Activated gamma-delta T cell (primary cell): ENCODE results near the gene DNAH8.

Source experiments
- DNase-seq: peaks from one replicate; lab custom pipeline; 2025; lab: John Stamatoyannopoulos, UW

Gene DNAH8

DNA sequence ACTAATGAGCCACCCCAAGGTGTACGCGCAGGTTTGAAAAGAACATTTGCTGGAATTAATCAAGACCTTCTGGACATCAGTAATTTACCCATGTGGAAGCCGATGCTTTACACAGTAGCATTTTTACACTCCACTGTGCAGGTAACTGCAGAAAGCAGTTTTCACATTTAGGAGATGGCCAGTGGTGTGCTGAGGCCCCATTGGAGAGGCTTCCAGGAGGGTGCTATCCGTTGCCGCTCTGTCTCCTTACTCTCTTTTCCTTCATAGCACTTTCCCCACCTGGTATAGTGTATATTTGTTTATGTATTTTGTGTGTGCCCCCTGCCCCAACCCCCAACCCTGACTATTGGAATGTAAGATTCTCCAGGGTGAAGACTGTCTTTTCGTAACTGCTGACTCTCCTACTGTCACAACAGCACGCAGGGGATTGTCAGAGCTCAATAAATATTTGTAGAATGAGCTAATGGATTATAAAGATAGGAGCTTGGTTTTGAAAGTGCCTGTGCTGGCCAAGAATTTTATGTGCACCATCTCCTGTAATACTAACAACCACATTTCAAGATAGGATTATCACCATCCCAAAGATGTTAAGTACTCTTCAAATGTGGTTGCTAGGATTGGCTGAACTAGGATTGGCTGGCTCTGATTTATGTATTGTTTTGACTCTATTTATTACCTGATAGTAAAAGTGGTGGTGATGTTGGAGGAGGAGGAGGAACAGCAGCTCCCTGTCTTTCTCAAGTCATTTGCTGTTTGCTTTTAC, 259.5 kb downstream of the DNAH8 start:
- DNase-seq: no peak

DNA sequence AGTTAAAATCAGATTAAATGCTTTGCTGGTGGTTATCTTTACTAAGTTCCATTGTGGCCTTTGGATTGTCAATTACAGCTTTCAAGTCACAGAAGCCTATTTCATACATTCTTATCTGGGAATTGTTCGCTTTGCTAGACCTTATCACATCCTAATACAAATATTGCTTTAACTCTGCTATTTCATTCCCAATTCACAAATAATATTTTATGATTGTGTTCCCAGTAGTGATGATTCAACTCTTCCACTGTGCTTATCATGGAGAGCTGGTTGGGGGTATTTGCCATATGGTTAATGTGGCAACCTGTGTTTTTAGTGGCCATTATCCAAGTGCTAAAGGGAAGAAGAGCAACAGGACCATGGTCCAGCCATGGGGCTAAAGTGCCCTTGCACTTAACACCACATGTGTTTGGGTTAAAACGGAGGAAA, 260.5 kb downstream of the DNAH8 start:
- no peak for DNase-seq

DNA sequence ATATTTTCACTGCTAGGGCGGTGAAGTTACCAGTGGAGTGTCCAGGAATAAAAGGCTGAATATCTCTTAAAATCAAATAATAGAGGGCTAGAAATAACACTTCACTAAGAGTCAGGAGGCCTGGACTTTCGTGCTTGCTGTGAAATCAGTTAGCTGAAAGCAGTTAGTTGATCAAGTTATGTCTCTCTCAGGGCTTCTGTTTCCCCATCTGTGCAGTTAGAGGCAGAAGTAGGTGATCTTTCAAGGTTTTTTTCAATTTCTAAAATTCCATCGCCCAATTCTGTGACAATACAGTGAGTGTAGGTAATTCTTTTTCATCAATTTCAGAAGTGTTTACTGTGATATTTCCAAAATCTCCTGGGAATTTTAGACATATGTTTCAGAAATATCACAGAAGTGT, 260.9 kb downstream of the DNAH8 start:
- DNase-seq: no peak

DNA sequence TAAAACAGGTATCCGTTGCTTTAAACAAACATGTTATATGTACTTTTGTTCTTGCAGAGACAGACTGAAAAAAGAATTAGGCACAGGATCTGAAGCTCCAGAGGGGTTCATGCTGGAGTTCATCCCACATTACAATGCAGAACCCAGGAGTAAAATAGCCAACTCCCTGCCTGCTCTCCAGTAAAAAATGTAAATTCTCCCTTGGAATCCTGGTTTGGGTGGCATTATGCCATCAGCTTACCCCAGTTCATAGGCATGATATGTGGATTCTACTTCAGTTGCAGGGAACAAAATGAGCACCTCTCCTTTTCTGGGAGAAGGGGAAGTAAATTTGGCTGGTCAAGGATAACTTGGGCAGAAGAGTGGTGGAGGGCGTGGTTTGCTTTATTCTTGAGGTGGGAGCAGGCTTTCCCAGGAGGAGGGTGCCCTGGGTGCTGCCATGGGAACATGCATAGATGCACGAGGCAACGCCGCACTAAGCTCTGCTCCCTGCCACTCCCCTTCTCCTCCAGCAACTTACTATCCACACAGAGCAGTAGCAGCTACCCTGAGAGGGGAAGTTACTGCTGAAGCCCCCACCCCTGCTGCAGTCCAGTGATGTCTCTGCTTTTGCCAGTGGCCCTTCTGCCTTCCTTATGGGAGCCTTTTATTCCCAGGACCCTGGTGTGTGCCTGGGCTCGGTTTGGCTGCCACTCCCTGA, 261.8 kb downstream of the DNAH8 start:
- no peak for DNase-seq

DNA sequence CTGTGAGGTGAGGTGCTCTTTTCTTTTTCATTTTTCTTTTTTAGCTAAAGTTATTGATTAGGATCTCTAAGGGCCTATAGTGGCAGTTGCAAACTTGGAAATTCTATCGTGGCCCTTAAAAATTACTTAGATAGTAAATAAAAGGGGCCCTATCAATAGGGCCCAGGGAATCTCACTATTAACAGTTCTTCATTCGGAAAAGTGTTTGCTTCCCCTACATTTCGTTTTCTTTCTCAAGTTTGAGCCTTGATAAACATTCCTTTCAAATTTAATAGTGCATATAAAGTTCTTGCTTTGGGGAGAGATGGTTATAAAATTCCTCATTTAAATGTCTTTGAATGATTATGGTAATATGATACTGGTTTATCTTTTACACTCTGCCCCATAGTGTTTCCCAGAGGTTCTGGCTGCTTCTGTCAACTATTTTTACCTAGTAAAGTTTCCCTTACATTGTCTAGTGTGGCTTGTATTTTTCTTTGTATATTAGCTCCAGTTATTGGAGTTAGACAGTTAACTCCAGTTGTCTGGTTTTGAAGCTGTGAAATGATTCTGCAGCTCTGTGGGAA, 263.1 kb downstream of the DNAH8 start:
- DNase-seq: no peak

DNA sequence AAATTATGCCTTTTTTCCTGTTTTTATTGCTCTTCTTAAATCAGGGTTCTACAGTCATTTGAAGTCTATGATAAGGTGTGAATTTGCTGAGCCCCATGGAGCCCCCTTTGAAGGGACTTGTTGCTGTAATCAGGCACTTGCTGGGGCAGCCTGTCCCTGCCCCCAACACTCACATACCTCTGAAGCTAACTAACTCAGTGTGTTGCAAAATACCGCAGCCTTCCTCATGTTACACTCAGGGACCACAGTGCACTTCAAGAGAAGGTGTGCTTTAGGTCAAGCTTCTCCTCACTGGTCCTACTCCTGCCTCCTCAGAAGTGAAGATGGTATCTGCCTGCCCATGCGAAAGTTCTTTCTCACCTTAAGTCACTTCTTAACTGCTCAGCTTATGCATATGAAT, 267.4 kb downstream of the DNAH8 start:
- no peak for DNase-seq

DNA sequence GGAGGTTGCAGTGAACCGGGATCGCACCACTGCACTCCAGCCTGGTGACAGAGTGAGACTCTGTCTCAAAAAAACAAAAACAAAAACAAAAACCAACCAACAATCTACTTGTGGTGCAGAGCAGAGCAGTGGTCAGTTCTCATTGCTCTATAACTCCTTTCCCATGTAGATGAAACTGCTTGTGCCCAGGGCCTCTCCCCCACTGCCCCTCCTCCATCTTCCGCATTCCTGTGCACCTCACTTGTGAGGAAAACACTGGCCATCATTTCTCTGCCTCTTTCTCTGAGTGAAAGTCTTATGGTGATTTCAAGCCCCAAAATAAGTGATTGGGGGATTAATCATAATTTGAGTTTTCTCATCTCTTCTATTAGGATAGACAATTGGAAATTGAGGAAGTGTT, 269.6 kb downstream of the DNAH8 start:
- DNase-seq: no peak

DNA sequence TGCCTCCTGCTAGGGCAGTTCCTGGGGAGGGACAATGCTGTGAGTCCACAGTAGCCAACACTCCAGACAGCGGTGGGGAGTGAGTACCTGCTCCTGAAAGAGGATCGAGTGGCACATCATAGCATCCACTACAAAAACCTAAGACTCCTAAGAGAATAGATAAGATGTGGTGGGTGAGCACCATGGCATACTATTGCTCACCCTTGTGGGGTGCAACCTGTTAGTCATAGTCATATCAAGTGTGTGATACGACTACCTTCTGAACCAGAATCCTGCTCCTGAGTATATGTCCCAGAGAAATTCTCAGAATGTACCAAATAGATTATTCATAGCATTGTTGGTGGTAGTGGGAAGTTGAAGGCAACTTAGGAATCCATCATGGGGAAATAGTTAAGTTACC, 270.7 kb downstream of the DNAH8 start:
- DNase-seq: no peak

DNA sequence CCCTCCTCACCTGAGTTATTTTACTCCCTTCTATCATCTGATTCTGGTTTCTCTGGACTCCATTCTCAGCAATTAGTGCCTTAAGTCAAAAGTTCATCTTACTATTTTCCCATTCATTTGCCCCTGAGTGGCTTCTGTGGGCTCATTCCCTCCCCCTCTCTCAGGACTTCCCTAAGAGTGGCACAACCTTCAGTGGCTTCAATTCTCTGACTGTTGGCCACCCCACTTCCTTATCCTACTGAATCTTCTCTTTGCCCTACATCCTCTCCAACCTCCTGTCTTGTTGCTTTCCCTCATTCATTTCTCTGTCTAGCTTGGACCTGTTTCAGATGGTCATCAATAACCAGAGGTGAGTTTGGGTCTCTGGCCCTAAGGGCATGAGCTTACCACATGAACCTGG, 272.4 kb downstream of the DNAH8 start:
- DNase-seq: no peak

DNA sequence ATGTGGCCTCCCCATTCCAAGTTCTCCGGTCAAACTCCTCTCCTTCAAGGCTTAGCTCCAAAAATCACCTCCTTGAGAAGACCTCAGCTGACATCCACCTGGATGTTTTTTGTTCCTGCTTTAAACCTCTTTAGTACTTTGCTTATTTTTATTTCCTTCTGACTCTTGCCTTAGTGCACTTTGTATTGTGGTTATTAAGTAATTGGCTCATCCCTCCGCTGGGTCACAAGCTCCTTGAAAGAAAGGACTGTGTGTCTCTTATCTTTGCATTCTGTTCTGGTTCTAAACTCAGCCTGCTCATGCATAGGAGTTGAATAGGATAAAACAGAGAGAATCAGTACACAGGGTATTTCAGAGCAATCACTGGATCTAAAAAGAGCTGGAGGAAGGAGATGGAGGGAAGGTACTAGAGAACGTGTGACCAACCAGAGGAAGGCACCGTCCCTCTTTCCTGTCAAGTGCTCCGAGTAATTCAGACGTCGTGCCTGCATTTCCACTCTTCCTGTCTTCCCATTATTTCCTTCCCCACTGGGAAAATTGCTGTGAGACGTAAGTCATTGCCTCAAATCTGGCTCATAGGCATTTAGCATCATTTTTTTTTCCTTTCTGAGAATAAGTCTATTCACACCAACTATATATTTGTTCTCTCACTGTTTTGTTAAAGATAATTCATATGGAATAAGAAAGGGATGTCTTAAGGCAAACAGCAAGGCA, 273.8 kb downstream of the DNAH8 start:
- no peak for DNase-seq

DNA sequence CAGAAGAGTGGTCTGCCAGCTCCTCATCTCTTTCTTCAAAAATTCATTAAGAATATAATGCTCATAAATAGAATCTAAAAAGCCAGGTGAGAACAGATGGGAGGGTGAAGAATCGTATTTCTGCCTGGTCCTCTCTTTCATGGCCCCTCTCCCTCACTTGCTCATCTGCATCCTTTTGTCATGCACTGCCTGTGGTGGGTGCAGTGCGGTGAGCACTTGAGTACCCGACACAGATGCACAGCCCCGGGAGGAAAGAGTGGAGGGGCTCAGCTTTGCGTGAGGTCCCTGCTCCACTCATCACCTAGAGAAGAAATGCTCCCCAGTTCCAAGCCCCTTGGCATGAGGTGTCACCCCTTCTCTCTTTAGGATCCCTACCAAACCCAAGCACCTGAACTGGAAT, 275.4 kb downstream of the DNAH8 start:
- DNase-seq: no peak

DNA sequence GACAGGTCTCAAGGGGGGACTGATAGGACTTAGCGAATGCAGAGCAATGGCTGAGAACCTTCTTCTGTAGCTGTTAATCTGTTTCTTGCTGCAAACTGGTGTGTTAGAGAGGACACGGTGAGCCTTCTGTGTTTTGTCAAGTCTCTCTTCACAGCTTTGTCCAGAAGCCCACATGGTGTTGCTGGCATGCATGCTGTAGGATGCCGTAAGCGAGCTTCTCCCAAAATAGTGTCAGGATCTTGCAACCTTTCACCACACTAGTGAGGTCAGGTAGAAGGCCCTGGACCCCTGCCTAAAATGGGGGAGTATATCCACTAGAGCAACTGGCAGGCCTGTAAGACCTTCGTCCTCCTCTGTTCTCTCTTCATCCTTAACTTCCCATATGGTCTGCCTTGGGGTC, 281.6 kb downstream of the DNAH8 start:
- no peak for DNase-seq

DNA sequence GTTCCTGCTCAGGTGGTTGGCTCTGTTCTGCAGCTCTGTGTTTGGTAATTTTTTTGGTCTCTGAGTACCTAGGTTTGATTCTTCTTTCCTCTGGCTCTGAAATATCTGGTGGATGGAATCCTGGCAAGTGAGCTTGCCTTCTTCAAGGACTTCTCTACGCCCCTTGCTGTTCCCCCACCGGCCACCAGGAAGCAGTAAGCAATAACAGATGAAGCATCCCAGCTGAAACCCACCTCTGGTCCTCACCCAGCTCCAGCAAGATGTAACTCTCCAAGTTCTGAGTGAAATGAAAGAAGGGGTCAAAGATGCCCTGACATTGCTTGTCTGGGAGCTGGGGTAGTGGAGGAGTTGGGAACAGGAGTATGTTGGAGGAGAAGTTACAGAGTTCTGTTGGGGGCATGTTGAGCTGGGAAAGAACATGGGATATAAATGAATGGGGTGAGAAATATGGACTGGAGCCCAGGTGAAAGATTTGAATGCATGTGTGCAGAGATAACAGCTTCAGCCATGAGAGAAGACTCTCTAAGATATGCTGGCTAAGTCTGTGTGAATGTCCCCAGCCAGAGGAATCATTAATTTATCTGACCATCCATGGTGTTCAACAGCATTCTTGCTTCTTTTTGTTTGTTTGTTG, 282.1 kb downstream of the DNAH8 start:
- DNase-seq: no peak

DNA sequence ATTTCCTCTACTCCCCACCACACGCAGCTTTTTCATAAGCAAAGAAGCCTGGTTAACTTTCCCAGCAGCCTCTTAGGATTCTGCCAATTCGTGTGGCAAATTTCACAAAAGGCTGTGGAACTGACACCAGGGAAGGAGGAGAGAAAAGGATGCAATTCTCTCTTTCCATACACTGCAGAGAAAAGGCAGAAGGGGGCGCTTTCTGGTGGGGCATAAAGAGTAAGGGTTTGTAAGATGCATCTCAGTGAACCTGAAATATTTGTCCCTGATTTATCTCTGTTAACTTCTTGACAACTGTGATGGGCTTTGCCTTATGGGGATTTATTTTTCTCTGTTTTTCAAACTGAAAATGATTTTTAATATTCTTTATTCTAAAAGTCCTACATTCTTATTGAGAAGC, 288.0 kb downstream of the DNAH8 start:
- DNase-seq: no peak

DNA sequence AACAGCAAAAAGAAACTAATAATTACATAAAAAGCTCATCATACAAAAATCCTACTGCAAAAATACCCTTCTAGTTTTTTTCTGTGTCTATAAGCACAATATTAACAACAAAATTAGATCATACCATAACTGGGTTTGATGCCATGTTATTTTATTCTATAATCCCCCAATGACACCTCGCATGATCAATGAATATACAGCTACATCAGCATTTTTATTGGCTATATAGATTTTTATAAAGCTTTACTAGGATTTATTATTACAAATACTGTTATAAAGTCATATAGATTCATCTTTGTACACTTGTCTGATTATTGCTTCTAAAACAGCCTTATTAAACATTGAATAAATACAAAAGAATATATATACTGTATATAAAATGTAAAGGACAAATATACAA, 288.4 kb downstream of the DNAH8 start:
- DNase-seq: no peak

DNA sequence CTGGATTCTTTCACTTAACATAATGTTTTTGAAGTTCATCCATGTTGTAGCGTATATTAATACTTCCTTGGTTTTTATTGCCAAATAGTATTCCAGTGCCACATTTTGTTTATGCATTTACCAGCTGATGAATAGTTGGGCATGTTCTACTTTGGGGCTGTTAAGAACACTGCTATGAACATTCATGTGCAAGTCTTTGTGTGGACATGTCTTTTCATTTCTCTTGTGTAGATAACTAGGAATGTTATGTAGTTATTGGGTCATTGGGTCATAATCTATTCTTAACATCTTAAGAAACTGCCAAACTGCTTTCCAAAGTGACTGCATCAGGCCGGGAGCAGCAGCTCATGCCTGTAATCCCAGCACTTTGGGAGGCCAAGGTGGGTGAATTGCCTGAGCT, 289.7 kb downstream of the DNAH8 start:
- DNase-seq: no peak

DNA sequence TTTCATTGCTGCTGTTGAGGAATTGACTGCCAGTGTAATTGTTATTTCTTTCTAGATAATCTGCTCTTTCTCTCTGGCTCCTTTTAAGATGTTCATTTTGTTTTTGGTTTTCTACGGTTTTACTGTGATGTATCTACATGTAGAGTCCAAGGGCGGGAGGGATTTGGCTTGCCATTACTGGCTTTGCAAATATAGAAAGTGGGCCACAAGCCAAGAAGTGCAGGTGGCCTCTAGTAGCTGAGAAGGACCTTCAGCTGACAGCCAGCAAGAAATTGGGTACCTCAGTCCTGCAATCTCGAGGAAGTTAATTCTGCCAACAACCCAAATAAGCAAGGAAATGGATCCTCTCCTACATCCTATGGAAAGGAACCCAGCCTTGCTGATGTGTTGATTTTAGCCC, 290.7 kb downstream of the DNAH8 start:
- no peak for DNase-seq

DNA sequence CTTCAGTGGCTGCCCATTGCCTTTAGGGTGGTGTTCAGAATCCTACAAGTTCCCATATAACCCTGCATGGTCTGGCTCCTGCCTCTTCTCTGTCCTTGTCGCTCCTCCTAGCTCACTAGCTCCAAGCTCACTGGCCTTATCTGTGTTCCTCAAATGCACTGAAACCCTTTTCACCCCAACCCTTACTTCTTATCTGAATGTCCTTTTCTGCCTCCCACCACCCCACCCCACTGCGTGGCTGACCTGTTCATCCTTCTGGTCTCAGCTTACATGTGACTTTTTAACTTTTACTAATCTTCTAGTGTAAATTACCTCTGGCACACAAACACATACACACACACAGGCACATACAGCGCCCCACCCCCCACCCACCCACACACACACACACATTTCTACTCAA, 292.5 kb downstream of the DNAH8 start:
- DNase-seq: no peak

DNA sequence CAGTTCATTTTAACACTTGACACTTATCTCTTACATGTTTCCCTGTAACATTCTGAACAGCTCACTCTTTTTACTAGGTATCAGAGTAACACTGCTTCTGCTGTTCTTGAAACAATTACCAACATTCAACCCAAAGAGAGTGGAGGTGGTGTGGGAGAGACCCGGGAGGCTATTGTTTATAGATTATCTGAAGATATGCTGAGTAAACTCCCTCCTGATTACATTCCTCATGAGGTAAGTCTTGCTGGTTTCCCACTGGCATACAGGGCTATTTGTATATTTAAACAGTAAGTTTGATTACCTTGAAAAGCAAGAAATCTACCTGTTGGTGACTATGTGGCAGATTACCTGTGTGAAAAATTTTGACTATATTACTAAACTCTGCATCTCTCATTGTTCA, 293.6 kb downstream of the DNAH8 start:
- DNase-seq: no peak

DNA sequence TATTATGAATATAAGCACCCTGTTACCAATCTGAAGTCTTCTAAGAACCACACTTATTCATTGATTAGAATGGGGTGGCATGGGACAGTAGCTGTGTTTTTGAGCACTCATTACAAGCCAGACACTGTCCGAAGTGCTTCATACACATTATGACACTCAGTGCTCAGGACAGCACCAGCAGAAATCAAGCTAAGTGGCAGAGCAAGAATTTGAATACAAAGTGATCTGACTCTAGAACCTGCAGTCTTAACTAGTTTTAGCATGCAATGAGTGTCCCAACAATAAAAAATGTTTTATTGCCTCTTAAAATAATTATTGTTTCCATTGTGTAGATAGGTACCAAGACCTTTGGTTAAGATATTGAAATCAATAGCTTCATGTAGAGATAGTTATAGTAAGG, 294.4 kb downstream of the DNAH8 start:
- DNase-seq: no peak

DNA sequence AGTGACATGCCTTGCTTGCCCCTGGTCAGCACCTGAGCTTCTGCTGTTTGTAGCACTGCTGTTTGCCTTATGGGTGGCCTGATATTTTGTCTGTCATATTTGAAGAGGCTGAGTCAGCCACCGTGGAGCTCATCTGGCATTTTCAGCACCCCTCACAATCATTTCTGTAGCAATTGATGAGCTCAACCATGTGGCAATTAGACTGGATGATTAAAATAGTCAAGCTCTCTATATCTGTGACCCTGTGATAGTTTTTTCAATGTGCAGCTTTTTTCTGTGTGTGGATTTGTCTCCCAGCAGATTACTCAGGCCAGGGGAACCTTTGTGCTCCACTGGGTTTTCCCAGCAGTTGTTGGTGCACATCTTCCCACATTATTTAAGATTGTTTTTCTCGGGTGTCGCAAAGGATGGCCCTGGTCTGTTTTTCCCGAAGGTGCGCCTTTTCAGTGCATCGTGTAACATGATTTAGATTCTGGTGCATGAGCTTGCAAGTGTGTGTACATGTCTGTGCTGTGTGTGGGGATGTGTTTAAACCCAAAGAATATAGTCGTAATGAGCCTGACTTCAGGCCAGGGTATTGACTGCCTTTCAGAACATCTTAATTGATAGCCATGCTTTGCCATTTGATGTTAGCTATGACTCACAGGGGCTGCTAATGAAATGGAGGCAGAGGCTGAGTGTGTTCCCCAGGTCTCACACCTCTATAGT, 301.9 kb downstream of the DNAH8 start:
- DNase-seq: no peak

DNA sequence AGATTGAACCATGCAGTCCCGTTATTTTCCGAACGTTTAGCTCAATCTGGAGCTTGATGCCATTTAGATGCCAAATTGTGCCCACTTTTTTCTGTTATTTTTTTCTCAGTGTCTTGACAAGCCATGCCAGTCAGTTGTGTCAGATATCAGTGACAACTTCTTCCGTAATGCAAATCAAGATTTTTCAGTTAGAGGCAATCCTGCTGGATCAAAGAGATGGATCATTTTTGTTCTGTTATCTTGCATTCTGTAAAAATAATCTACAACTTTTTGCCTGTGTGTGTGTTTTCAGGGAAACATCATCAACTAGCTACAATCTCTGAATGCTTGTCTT, 302.4 kb downstream of the DNAH8 start:
- no peak for DNase-seq
